GM12892 (cell line): ENCODE measurements around the gene C4orf51.
A peak's percentile ranks its signal among the peaks of the same experiment; 100 is the strongest.

Experiments
- DNase-seq: peaks from one replicate; pipeline ENCODE4 v3.0.0; 2011; ENCODE audit not compliant: insufficient read length
- FAIRE-seq: peaks from 2 replicates; lab custom pipeline; 2011; peaks lifted over from hg19 to GRCh38; lab: Jason Lieb, UNC
- POLR2A ChIP-seq: IDR thresholded peaks from 2 replicates; pipeline ENCODE4 v1.6.1; 2011; ENCODE audit warnings: low read depth, low read length, control low read depth
- POLR2AphosphoS5 ChIP-seq: IDR thresholded peaks from 2 replicates; pipeline ENCODE4 v1.6.1; 2011; ENCODE audit warnings: low read depth, low read length, control low read depth
- TAF1 ChIP-seq: IDR thresholded peaks from 2 replicates; pipeline ENCODE4 v1.6.1; 2011; ENCODE audit warnings: low read depth, mild to moderate bottlenecking, control low read depth, low read length, borderline replicate concordance

C4orf51 gene

GRCh38 chr4:145719752-145720624 is 40.0 kb downstream of the C4orf51 start:
- TF ChIP-seq TAF1 (no peak), POLR2AphosphoS5 (no peak), POLR2A (no peak)
- FAIRE-seq: peak; percentile 88
- no peak for DNase-seq

- no peak for DNase-seq
- TF ChIP-seq POLR2A: no peak
- no peak for TF ChIP-seq TAF1
- TF ChIP-seq POLR2AphosphoS5: no peak
- peak; percentile 78 for FAIRE-seq
Observed at GRCh38 chr4:145720656-145721055, 40.7 kb downstream of the C4orf51 start.

DNA sequence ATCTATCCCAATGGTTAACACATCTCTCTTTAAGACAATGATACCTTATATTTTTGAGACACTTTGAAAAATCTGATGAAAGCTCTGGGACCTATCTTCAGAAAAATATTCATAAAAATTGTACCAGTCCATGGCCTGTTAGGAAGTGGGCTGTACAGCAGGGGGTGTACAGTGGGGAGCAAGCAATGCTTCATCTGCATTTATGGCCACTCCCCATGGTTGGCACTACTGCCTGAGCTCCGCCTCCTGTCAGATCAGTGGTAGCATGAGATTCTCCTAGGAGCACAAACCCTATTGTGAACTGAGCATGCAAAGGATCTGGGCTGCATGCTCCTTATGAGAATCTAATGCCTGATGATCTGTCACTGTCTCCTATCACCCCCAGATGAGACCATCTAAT is 42.6 kb downstream of the C4orf51 start:
- no peak for FAIRE-seq
- no peak for TF ChIP-seq POLR2A
- TF ChIP-seq POLR2AphosphoS5: no peak
- TF ChIP-seq TAF1: no peak
- DNase-seq: no peak

DNA sequence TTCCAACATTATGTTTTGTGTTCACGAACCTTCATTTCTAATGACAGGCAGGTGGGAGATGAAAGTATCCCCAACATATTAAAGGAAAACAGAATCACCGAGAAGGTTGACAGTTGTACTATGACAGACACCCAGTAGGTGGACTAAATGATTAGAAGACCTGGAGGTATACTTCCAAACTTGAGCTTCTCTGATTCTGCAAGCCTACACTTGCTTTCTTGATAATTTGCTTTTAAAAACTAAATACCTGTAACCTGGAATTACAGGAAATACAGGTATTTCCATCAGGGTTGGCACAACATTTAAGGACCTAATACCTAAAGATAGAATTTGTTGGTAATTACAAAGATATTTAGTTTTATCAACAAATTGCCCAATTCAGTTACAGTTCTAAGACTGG is 43.4 kb downstream of the C4orf51 start:
- DNase-seq (no peak), FAIRE-seq (no peak)
- TF ChIP-seq POLR2A (no peak), POLR2AphosphoS5 (no peak), TAF1 (no peak)

DNA sequence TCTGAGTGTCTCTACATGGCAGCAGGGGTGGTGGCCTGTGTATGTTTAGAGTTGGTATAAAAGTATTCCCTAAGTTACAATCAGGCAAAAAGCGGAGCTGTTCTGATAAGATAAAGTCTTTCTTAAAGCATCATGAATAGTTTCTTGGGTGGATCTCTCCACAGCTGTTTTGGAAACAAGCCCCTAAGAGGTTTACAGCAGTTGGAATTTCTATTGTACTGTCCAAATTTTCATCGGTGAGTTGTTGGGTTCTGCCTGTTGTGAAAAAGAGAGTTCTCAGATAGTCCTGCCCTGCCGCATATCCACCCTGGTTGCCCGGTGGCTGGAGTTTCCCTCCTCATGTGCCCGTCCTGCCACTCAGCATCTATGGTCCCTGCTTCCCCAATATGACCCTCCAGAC is 50.1 kb downstream of the C4orf51 start:
- DNase-seq (no peak), FAIRE-seq (no peak)

DNA sequence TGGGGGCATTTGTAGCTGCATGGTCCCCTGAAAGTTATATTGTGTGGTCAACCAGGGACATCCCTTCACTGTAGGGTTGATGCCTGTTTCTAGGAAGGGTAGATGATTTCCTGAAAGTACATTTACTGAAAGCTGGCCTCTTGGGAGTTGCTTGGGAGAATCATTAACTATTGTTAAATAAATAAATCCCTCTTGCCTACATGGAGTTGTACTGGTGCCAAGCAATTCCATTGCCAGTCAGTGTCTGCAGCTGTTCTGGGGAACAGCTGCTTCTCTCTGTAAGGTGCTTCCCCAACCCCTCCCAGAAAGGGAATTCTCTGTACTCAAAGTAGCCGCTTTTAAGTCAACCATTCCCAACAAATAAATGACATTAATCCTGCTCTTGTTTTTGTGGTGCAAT is 51.1 kb downstream of the C4orf51 start:
- no peak for TF ChIP-seq POLR2A
- TF ChIP-seq TAF1: no peak
- no peak for TF ChIP-seq POLR2AphosphoS5
- FAIRE-seq: no peak
- DNase-seq: no peak

More for the DNA sequence above, 50.1 kb downstream of the C4orf51 start:
- TF ChIP-seq POLR2AphosphoS5: no peak
- no peak for TF ChIP-seq TAF1
- no peak for TF ChIP-seq POLR2A

- DNase-seq: no peak
- FAIRE-seq: no peak
- TF ChIP-seq TAF1: no peak
- no peak for TF ChIP-seq POLR2AphosphoS5
- no peak for TF ChIP-seq POLR2A
Observed at GRCh38 chr4:145732001-145732815, 52.3 kb downstream of the C4orf51 start.

DNA sequence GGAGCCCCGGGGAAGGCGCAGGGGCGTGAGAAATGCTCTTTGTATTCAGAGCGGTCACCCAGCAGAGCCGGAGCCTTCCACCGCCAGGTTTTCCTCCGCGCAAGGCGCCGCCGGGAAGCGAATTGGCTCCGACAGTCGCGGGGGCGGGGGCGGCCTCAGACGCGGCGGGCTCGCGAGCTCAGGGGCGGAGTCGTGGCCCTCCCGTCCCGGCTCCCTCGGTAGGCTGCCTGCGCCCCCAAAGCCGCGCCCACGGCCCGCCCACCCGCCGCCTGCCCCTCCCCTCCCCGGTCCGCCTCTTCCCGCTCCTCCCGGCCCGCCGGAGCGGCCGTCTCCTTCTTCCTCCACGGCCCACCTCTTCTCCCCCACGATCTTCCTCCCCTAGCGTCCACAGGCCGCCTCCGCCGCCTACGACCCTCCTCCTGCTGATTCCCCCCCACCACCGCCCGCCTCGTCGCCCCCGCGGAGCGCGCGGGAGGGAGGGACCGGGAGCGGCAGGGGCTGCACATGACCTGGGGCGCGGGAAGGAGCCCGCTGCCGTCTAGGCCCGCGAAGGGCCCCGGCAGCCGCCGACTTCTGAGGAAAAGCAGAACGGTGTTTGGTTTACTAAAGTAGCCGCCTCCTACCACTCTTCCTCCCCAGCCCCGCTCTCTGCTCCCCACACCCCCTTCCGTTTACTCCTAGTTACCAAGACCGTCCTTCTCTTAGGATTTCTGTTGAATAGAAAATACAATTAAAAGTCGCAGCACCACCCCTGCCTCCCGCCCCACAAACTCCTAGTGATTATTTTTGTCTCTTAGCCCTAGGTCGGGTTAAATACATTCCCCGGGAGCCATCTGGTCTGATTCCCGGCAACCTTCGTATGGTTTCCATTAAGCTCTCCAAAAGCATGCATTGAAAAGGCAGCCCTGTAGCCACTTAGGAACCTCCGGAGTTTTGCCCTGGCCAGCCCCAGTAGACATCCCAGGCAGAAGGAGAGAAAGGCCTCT is 53.2 kb downstream of the C4orf51 start:
- TF ChIP-seq POLR2A: peak; percentile 32; the same call in 1 of the 2 replicates
- TF ChIP-seq TAF1: 0 out of 2 replicates have a peak, but pooled peaks have one; percentile 16
- TF ChIP-seq POLR2AphosphoS5: no peak; the same call in 1 of the 2 replicates
- DNase-seq: peak; percentile 88
- peak; percentile 95 for FAIRE-seq

GRCh38 chr4:145734031-145734430 is 54.1 kb downstream of the C4orf51 start:
- no peak for TF ChIP-seq POLR2A
- TF ChIP-seq TAF1: no peak
- TF ChIP-seq POLR2AphosphoS5: no peak
- no peak for DNase-seq
- FAIRE-seq: peak; percentile 85

DNA sequence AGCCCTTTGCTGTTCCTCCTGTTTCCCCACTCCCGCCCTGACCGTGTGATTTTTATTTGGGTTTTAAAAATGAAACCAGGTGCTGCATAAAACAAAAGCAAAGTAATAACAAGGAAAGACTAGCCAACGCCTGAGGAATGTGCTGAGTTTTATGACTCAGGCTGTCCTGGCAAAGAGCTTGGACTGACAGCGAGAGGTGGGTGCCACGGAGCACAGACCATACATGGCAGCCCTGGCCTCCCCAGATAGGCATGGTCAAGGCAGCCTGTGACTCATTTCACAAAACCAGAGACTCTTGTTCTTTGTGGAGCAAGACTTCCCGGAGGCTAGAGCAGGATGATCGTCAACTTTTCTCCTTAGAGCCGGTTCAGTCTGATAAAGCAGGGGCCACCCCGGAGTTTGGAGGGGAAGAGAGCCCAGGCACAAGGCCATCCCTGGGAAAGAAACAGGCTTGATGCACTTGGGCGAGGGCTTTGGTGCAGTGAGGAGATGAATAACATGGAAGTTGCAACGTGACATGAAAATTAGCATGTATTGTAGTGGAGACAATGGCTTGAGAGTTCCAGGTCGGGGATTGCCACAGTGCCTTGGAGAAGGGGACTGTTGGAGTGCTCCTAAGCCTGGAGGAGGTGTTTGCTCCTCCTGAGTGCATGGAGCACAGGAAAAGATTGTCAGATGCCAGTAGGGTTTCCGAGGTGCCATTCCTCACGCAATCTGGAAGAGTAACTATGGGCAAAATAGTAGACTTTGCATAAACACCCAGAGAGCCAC is 54.8 kb downstream of the C4orf51 start:
- no peak for DNase-seq

More for the DNA sequence above, 54.8 kb downstream of the C4orf51 start:
- TF ChIP-seq POLR2A (no peak), TAF1 (no peak), POLR2AphosphoS5 (no peak)
- FAIRE-seq: peak; percentile 58
